HG02885 (cell line): ENCODE results near the gene SRPK1.
A peak's percentile ranks its signal among the peaks of the same experiment; 100 is the strongest.
"Not testable (repeated sequence)": the region's sequence is repeated elsewhere in the genome, so short reads cannot be mapped to it uniquely, and the experiment has no call there.

ENCODE experiments used
- ATAC-seq: cut with Tn5 transposase; IDR thresholded peaks from one replicate; pipeline ENCODE4 v1.9.1; 2021; ENCODE audit warnings: mild to moderate bottlenecking; ENCODE audit not compliant: unreplicated experiment, poor library complexity

Gene SRPK1

DNA sequence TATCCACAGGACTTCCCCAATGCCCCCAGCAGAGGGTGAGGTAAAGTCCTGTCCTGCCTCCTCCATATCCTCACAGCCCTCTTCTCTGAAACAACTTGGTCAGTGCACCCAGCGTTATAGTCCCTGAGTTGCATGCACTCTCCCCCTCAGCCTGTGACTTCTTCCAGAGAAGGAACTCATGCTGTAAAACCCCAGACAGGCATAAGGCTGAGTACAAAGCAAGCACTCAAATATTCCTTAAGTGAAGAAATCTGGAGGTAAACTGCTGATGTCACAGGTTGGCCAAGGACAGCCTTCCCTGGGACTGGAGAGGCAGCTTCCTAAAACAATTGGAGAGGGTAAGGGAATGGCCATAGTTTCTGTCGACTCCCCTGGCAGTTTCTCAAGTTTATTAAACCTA lies 12.9 kb upstream of the SRPK1 start:
- ATAC-seq = no peak

DNA sequence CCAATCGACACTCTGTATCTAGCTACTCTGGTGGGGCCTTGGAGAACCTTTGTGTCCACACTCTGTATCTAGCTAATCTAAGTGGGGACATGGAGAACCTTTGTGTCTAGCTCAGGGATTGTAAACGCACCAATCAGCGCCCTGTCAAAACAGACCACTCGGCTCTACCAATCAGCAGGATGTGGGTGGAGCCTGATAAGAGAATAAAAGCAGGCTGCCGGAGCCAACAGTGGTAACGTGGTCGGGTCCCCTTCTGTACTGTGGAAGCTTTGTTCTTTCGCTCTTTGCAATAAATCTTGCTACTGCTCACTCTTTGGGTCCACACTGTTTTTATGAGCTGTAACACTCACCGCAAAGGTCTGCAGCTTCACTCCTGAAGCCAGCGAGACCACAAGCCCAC lies 11.0 kb upstream of the SRPK1 start:
- ATAC-seq = not testable (repeated sequence)

DNA sequence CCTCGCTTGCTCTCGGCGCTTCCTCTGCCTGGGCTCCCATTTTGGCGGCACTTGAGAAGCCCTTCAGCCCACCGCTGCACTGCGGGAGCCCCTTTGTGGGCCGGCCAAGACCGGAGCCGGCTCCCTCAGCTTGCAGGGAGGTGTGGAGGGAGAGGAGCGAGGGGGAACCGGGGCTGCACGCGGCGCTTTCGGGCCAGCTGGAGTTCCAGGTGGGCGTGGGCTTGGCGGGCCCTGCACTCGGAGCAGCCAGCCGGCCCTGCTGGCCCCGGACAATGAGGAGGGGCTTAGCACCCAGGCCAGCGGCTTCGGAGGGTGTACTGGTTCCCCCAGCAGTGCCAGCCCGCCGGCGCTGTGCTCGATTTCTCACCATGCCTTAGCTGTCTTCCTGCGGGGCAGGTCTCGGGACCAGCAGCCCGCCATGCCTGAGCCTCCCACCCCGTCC lies 10.2 kb upstream of the SRPK1 start:
- no peak for ATAC-seq

DNA sequence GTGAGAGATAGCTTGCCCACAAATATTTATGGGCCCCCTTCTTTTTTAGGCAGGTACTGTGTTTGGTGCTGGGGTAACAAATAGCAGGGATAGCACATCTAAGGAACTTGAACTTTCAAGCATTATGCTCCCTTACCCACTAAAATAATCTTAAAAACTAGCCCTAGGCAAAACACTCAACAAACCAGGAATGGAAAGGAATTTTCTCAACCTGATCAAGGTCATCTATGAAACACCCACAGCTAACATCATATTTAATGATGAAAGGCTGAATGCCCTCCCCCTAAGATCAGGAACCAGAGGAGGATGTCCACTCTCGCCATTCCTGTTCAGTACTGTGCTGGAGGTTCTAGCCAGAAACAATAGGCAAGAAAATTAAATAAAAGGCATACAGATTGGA lies 8.7 kb upstream of the SRPK1 start:
- no peak for ATAC-seq

DNA sequence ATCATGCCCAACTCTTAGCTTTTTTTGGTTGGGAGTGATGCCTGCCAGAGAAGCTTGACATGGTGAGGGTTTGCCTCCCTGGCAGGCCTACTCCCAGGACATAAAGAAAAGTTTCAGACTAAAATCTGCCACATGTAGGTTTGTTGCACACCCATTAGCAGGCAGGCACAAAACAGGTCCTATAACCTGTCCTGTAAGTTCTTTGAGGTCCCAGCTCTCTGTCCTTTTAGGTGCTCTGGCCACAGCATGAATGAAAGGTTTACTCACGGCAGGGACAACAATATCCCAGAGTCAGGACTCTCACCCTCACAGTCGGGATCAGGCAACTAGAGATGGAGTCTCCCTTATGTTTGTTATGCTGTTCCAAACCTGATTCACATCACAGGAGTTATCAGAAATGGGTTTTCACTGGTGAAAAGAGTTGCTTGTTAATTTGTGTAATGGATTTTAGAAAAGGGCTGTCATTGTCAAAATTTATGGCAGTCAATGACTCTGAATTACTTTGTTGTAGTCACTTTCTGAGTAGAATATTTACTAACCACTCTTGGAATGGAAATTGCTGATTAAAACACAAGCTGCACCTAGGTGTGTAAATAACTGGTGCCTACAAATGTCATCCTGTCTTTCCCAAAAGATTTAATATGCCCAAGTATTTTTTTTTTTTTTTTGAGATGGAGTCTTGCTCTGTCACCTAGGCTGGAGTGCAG lies 5.8 kb upstream of the SRPK1 start:
- no peak for ATAC-seq

DNA sequence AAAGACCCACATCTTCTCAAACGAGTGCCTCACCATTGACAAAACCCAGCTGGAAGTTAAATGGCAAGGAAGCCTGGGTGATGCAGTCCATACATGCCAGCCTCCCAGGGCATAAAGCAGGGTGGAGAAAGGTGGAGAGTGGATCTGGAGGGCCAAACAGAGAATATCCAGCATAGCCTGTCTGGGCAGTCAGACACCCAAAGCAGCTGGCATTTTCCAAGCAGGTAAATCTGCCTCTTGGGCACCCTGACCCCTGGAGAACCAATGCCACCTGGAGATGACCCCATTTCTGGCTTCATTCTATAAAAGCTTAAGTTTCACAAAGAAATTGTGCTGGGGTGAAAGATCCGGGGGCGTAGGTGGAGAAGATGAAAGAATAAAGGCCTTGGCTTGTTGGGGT lies 5.1 kb upstream of the SRPK1 start:
- ATAC-seq = no peak

DNA sequence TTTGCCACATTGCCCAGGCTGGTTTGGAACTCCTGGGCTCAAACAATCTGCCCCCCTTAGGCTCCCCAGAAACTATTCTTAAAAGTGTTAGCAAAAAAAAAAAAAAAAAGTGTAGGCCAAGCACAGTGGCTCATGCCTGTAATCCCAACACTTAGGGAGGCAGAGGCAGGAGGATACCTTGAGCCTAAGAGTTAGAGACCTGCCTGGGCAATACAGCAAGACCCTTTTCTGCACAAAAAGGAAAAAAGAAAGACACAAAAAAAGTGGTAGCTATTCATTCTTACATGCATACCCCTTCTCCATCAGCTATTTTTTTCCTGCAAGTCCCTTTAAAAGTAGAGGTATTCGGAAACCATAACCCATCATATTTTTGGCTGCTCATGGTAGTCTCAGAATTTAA lies 3.2 kb upstream of the SRPK1 start:
- ATAC-seq = no peak

DNA sequence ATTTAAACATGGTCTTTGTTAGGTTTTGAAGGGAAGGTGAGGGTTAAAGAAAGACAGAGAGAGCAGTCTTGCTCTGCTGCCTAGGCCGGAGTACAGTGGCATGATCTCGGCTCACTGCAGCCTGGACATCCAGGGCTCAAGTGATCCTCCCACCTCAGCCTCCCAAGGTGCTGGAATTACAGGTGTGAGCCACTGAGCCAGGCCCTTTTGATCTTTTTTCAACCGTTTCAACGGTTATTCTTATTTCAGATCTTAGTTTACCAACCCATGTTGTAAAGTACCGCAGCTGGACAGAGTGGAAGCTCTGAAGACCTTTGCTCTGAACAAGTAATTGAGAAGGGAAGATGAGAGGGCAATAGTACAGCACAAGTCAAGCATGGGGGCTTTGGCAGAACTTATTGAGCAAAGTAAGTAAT lies 1.2 kb upstream of the SRPK1 start:
- ATAC-seq = no peak

DNA sequence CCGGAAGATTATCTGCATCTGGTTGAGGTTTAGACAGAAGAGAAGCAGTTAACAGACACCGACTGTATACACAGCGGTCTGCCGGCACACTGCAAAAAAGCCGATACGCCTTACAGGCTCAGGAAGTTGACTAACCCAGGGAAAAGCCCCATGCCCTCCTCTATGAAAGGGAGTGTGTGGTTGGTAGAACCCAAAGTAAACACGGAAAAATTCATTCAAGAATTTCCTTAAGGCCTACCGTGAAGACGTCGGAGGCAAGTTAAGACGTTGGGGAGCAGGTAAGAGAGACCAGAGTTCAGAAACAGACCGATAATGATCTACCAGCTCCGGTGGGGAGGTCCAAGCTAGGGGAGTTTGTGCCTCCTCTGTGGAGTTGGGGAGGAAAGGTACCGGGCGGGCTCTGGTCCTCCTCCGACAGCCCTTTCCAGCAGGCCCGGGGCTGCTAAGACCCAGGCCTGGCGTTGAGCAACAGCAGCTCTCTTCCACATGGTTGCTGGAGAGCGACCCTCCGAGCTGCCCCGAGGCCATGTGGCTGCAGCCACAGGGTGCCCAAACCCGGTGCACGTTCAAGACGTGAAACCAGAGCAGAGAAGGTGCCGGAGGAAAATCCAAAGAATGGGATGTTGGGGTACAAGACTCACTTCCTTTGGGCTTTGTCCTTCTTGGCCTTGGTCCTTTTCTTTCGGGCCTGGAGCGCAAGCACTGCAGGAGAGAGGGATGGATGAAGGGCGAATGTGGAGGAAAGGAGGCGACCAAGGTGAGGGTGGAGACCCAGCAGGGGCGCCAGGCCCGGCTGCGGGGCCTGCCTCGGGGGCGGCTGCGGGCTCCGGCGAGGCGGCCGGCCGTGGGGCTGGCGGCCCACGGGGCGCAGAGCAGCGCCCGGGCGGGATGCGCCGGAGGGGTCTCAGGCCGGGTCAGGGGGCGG lies 809 bp downstream of the SRPK1 start:
- ATAC-seq = peak; percentile 34

DNA sequence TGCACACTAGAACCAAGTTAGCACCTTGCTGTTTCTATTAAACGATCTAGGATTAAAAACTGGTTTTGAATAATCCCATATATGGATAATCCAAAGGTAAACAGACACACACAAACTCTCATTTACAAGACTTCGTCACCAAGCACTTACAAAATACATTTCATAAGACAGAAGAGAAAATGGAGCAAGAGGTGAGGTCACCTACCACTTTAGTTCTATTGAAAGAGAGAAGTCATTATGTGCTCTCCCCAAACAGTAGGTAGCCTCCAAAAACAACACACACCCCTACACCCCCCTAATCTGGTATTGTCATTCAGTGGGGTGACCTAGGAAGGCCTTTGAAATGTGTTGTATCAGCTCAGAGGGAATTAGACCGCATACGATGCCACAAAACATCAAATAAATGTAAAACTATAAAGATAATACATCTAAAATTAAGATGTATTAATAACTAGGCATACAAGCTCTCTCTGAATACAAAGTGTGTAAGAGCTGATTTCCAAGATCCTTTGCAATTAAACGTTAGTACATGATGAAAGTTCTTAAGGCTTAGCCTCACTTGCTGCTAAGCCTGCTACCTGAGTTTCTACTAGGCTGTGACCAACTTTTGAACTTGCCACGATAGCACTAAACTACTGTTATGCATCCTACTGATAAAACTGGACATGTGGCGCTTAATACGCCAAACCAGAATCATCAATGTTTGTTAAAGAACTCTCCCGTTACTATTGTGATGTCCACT lies 1.6 kb downstream of the SRPK1 start:
- no peak for ATAC-seq

DNA sequence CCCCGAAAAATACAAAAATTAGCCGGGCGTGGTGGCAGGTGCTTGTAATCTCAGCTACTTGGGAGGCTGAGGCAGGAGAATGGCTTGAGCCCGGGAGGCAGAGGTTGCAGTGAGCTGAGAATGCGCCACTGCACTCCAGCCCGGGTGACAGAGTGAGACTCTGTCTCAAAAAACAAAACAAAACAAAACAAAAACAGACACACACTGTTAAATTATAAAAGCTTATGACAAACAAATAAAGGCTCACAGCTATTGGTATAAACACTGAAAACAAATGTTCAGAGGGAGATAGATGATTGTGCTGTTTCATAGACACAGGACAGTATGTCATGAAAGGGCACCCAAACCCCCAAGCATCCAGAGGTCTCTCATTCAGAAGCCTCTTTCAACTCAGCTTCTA lies 4.0 kb downstream of the SRPK1 start:
- not testable (repeated sequence) for ATAC-seq

DNA sequence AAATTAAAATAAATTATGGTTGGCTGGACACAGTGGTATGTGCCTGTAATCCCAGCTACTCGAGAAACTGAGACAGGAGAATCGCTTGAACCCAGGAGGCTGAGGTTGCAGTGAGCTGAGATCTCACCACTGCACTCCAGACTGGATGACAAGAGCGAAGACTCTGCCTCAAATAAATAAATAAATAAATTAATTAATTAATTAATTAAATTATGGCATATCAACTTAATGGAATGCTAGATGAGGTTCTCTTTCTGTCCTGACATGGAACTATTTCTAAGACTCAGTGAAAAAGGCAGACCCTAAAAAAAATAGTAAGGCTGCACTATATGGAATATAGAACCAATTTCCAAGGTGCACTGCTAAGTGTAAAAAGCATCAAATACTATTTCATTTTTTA lies 4.8 kb downstream of the SRPK1 start:
- no peak for ATAC-seq

DNA sequence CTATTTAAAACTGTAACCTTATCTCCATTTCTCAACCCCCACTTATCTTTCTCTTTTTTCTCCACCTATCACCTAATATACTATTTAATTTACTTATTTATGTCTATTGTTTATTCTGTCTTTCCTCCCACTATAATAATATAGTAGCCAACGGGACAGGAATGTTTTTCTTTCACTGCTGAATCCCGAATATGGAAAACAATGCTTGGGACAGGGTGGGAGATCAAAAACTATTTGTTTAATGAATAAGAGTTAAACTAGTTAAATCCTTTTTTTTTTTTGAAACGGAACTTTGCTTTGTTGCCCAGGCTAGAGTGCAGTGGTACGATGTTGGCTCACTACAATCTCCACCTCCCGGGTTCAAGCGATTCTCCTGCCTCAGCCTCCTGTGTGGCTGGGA lies 6.4 kb downstream of the SRPK1 start:
- ATAC-seq = no peak

DNA sequence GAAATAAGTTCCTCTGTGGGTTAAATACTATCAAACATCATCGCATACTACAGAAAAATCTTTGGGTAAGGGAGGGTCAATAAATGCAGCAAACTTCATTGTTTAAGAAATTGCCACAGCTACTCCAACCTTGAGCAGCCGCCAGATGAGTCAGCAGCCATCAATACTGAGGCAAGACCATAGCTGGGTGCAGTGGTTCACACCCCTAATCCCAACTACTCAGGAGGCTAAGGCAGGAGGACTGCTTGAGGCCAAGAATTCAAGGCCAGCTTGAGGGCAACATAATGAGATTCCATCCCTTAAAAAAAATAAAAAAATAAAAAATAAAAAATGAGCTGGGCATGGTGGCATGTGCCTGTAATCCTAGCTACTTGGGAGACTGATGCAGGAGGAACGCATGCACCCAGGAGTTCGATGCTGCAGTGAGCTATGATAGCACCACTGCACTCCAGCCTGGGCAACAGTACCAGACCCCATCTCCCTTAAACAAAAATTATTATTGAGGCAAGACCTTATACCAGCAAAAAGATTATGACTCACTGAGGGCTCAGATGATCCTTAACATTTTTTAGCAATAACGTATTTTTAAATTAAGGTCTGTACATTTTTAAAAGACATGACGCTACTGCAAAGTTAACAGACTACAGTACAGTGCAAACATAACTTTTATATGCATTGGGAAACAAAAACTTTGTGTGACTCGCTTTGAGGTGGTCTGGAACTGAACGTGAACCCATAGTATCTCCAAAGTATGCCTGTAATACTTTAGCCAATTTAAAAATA lies 8.8 kb downstream of the SRPK1 start:
- no peak for ATAC-seq

DNA sequence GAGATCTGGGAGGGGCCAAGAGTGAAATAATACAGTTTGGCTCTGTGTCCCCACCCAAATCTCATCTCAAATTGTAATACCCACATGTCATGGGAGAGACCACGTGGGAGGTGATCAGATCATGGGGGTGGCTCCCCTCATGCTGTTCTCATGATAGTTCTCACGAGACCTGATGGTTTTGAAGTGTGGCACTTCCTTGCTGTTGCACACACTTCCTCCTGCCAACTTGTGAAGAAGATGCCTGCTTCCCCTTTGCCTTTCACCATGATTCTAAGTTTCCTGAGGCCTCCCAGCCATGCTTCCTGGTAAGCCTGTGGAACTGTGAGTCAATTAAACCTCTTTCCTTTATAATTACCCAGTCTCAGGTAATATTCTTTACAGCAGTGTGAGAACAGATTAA lies 11.3 kb downstream of the SRPK1 start:
- not testable (repeated sequence) for ATAC-seq

DNA sequence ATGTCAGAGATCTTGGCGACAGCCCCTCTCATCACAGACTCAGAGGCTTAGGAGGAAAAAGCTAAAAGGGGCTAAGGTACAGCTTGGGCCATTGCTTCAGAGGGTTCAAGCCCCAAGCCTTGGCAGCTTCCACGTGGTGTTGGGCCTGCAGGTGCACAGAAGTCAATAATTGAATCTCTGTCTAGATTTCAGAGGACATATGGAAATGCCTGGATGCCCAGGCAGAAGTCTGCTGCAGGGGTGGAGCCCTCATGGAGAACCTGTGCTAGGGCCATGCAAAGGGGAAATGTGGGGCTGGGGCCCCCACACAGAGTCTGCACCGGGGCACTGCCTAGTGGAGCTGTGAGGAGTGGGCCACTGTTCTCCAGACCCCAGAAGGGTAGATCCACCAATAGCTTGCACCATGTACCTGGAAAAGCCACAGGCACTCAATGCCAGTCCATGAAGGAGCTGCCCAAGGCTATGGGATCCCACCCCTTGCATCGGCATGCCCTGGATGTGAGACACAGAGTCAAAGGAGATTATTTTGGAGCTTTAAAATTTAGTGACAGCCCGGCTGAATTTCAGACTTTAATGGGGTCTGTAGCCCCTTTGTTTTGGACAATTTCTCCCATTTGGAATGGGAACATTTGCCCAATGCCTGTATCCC lies 12.0 kb downstream of the SRPK1 start:
- ATAC-seq = not testable (repeated sequence)

DNA sequence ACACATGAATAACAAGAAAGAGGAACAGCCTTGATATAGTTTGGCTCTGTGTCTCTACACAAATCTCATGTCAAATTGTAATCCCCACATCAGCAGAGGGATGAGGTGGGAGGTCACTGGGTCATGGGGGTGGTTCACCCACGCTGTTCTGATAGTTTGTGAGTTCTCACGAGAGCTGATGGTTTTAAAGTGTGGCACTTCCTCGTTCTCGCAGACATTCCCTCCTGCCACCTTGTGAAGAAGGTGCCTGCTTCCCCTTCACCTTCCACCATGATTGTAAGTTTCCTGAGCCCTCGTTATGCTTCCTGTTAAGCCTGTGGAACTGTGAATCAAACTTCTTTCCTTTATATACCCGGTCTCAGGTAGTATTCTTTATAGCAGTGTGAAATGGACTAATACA lies 13.1 kb downstream of the SRPK1 start:
- no peak for ATAC-seq

DNA sequence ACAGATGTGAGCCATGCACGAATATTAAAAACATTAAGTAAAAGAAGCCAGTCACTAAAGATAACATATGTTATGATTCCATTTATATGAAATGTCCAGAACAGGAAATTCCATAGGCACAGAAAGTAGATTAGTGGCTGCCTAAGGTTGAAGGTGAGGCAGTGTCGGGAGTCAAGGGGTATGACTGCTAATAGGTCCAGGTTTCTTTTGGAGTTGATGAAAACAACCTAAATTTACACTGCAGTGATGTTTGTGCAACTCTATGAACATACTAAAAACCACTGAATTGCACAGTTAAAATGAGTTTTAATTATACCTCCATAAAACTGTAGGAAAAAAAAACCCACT lies 14.4 kb downstream of the SRPK1 start:
- no peak for ATAC-seq

DNA sequence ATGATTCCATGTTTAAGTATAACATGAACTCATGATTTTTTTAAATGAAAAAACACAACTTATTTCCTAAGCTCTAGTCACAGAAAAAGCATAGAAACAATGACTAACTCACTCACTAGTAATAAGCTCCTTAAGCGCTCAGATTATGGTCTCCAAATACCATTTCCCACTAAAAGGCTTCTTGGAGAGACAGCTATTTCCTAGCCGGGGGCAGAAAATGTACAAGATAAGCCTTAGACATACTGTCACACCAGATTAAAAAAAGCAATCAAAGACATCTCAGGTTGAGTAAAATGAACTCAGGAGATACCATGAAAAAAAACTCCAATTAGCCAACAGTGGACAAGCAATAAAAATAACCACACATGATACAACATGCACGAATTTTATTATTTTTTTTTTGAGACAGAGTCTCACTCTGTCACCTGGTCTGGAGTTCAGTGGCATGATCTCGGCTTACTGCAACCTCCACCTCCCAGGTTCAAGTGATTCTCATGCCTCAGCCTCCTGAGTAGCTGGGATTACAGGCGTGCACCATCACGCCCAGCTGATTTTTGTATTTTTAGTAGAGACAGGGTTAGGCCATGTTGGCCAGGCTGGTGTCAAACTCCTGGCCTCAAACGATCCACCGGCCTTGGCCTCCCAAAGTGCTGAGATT lies 14.9 kb downstream of the SRPK1 start:
- no peak for ATAC-seq
